IPS DF 6.9 (cell line): Measurements from ENCODE around the gene CIAPIN1.

Experiments
- DNase-seq: peaks from one replicate; pipeline ENCODE4 v3.0.0-alpha.2; 2013; ENCODE audit warnings: low read depth, low spot score
- H3K27ac ChIP-seq: one replicate; pipeline ENCODE4 v1.5.1; 2013; ENCODE audit warnings: low read length, control low read depth
- H3K27me3 ChIP-seq: 2 replicates; pipeline ENCODE4 v1.6.1; 2013; ENCODE audit warnings: mild to moderate bottlenecking, low read length; ENCODE audit not compliant: control insufficient read depth, insufficient read depth
- H3K36me3 ChIP-seq: 2 replicates; pipeline ENCODE4 v1.6.1; 2013; ENCODE audit warnings: low read length; ENCODE audit not compliant: control insufficient read depth, insufficient read depth
- H3K4me1 ChIP-seq: 2 replicates; pipeline ENCODE4 v1.6.1; 2013; ENCODE audit warnings: low read length; ENCODE audit not compliant: control insufficient read depth, insufficient read depth
- H3K4me3 ChIP-seq: 2 replicates; pipeline ENCODE4 v1.5.1; 2013; ENCODE audit warnings: mild to moderate bottlenecking, low read length
- H3K9me3 ChIP-seq: 2 replicates; pipeline ENCODE4 v1.6.1; 2013; ENCODE audit warnings: low read length, inconsistent platforms; ENCODE audit not compliant: control insufficient read depth, insufficient read depth
- WGBS: extraction: QIAGEN DNeasy Blood & Tissue Kit; methylation state at CpG from one replicate; pipeline ENCODE4 v1.1.7; 2013; ENCODE audit warnings: mixed read lengths, missing lambda C conversion rate; ENCODE audit not compliant: insufficient read length, insufficient coverage; 5-methylcytosine and 5-hydroxymethylcytosine counted together

Gene CIAPIN1

DNA sequence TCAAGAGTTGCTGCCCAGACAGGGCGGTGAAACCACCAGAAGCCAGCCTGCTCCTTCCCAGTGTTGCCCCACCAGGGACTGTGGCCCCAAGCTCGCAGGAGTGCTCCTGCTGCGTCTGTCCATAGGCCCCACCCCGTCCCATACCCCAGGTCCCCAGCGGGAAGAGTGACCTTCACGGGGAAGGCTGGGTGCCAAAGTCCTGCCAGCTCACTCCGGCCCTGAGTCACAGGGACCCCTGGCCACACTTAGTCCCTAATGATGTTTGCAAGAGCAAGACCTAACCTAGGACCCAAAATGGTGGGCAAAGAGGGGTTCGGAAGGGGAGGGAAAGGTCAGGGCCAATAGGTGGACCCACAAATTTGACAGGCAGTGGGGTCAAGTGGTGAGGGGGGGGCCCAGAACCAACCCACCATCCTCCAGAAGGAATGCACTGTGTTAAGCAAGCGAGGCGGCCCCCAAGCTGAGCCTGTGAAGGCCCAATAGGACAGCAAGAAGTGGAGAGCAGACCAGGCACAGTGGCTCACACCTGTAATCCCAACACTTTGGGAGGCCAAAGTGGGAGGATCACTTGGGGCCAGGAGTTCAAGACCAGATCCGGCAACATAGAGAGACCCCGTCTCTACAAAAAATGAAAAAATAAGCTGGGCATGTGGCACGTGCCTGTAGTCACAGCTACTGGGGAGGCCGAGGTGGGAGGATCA lies 35.8 kb upstream of the CIAPIN1 start:
- no peak overlapping the region for H3K4me3 ChIP-seq
- no peak overlapping the region for H3K27ac ChIP-seq
- WGBS = no CpG with 5 or more reads among the region's 14 CpGs

DNA sequence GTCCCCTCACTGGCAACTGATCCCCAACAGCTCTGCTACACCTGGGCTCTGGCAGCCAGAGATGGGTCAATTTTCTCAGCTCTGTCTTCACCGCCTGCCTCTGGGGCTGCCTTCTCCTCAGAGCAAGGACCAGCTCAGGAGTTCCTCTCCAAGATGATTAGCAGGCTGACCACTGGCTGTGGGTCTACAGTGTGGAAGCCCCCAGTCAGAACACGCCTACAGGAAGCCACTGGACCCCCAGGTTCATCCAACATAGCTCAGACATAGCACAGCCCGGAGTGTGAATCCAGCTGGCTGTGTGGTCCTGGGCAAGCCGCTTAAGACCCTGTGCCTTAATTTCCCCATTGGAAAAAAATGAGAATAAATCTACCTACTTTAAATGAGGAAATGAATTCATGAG lies 34.2 kb upstream of the CIAPIN1 start:
- no CpG with 5 or more reads among the region's 4 CpGs for WGBS
- Histone ChIP-seq H3K36me3 (no peaks in the 10 kb centered on the region), H3K4me1 (peaks cover 19% of the 10 kb centered on the region), H3K4me3 (no peak overlapping the region), H3K27ac (no peak overlapping the region), H3K27me3 (no peaks in the 10 kb centered on the region), H3K9me3 (no peaks in the 10 kb centered on the region)
- no peak for DNase-seq

More for the DNA sequence above, 35.8 kb upstream of the CIAPIN1 start:
- H3K36me3 ChIP-seq = no peaks in the 10 kb centered on the region
- H3K4me1 ChIP-seq = peaks cover 17% of the 10 kb centered on the region
- H3K27me3 ChIP-seq = no peaks in the 10 kb centered on the region
- no peak for DNase-seq
- H3K9me3 ChIP-seq = no peaks in the 10 kb centered on the region

DNA sequence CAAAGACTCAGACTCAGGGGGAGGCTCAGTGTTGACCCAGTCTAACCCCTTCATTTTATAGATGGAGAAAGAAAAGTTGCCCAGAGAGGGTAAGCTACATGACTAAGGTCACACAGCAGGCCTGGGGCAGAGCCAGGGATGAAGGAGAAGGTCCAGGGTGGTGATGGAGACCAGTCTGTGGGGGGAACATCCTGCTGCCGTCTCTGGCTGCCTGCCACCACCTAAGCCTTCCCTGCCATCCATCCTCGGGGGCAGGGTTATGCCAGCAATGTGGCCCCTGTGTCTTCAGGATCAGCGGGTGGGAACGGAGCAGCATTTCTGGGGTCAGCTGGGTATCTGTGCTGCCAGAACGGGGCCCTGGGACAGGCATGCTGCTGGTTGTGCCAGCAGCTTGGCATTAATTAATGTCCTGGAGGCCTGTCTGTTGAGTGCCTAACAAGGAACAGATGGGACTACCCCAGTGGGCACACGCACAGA lies 33.6 kb upstream of the CIAPIN1 start:
- peaks cover 22% of the 10 kb centered on the region for H3K4me1 ChIP-seq
- no CpG with 5 or more reads among the region's 6 CpGs for WGBS
- no peak overlapping the region for H3K27ac ChIP-seq

DNA sequence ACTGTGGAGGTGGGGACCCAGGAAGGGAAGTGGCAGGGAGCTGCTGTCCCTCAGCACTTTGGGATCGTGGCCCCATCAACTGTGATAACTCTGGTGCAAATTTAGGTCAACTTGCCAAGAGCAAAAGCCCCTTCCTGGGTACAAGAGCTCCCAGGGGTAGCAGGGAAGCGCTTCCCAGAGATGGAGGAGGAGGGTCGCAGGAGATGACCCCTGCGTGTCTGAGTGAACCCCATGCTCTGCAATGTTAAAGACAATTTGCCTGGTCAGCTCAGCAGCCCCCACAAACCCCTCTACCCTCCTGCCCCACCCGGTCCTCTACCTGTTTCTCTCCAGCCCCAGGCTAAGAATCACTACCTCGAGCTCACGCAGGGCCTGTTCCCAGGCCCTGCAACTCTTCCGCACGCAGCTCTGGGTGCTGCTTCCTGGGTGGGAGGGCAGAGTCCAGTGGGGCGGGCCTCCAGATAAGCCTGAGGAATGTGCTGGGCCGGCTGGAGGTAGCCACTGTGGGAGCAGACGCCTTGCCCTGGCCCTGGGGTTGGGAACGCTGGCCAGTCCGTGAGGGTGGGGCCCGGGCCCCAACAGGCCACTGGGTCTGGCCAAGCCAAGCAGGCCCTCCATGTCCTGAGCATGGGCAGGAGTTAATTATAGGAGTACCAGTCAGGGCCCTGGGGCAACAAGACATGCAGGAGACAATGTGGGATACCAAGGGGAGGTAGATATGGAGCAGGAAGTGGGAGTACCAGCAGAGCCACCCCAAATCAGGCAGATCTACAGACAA lies 33.0 kb upstream of the CIAPIN1 start:
- no peak overlapping the region; the same call in 1 of the 2 replicates for H3K4me3 ChIP-seq
- no peak overlapping the region for H3K27ac ChIP-seq
- no peaks in the 10 kb centered on the region for H3K27me3 ChIP-seq
- no peak for DNase-seq
- no CpG with 5 or more reads among the region's 15 CpGs for WGBS
- H3K4me1 ChIP-seq = peaks cover 18% of the 10 kb centered on the region
- no peaks in the 10 kb centered on the region for H3K9me3 ChIP-seq
- H3K36me3 ChIP-seq = no peaks in the 10 kb centered on the region

More for the DNA sequence above, 33.6 kb upstream of the CIAPIN1 start:
- no peaks in the 10 kb centered on the region for H3K36me3 ChIP-seq
- DNase-seq = no peak
- no peaks in the 10 kb centered on the region for H3K27me3 ChIP-seq
- H3K4me3 ChIP-seq = no peak overlapping the region
- H3K9me3 ChIP-seq = no peaks in the 10 kb centered on the region

DNA sequence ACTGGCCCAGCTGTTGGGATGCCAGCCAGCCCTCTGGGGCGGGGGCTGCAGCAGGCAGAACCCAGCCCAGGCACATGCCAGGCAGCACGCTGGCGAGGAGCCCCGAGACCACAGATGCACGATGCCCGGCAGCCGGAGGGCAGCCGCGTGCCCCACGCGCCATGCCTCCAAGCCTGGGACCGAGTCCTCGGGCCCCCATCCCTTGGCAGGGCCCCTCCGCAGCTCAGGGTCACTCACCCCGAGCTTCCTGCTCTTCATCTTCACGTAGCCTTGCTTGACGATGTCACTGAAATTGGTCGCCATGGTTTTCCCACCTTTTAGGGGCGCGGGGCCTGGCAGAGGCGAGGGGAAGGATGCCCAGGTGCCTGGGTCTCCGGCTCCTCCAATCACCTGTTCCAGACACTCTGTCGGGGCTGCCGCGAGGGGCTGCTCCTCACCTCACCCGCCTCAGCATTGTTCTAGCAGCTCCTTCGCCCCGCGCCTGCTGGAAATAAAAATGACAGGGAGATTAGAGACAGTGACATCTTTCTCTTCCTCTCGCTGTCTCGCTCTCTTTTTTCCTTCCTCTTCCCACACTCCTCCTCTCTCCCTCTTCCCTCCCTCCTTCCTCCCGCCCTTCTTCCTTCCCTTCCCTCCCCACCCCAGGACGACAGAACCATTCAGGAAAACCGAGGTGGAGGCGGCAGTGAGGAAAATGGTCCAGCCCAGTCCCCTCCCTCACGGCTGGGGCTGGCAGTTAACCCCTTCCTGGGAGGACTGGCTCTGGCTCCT lies 32.2 kb upstream of the CIAPIN1 start:
- Histone ChIP-seq H3K9me3 (no peaks in the 10 kb centered on the region), H3K27me3 (no peaks in the 10 kb centered on the region), H3K36me3 (no peaks in the 10 kb centered on the region), H3K27ac (no peak overlapping the region), H3K4me3 (peak overlapping the region; percentile 40; the same call in 1 of the 2 replicates), H3K4me1 (peaks cover 18% of the 10 kb centered on the region)
- WGBS = no CpG with 5 or more reads among the region's 36 CpGs
- DNase-seq = peak; percentile 72

DNA sequence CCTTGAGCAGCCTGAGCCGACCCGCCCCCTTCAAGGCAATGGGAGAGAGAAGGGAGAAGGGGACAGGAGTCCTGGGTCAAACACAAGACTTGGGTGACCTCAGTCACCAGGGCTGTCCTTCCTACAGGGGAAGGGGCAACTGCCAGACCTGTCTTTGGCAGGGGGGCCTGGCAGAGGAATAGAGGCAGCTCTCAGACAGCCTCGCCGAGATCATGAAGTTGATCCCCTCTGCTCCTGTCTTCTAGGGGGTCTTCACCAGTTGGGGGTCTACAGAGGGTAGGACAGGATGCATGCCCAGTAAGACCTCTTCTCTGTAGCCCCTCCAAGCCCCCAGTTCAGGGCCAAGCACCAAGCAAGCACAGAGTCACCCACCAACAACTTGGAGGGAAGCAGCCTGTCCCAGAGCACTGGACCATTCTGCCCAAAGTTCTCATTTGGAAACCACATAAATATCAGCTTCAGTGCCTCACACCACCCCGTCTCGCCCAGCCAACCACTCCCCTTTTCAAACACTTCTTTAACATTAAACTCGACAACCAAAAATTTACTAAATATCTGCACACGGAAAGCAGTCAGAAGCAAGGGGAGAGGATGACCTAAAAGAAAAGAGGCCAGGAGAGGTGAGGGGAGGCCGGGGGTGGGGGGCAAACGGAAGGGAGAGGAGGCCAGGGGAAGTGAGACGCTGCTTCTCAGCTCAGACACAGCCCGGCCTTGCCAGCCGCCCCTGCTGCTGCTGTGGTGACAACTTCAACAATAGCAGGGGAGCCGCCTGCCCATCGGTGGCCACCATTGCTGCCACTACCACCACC lies 31.4 kb upstream of the CIAPIN1 start:
- no peak overlapping the region for H3K27ac ChIP-seq
- H3K4me1 ChIP-seq = peaks cover 18% of the 10 kb centered on the region
- WGBS = 100% methylated on average over 4 of the region's 15 CpGs
- DNase-seq = no peak
- peak overlapping the region; percentile 40; the same call in 1 of the 2 replicates for H3K4me3 ChIP-seq
- no peaks in the 10 kb centered on the region for H3K27me3 ChIP-seq
- 0 out of 2 replicates have a peak, but pooled peaks cover 4% of the 10 kb centered on the region for H3K36me3 ChIP-seq
- H3K9me3 ChIP-seq = no peaks in the 10 kb centered on the region

DNA sequence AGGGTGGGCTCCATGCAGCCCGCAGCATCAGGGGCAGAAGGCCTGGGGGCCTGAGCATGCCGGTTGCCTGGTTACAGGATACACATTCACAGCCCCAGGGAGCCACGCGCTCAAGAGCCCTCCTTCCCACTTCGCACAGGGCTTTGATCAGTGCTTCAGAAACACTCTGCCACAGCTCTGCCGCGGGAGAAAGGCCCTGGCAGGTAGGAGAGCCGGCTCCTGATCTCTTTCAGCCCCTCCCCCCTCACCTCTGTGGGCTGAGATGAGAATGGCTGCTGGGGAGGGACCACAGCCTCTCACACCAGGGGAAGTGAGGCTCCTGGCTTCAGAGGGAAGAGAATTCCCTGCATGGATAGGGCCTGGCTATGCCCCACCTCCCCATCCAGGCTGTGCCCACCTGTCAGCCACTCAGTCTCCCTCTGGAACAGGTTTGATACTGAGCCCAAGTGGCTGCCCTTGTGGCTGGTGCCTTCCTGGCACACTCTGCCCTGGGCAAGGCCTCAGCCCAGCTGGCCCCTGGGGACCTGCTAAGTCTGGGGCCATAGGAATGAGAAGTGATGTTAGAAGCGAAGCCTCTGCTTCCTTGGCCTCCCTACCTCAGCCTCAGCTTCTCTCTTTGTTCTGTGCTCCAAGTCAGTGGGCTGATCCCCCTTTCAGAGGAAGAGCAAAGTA lies 30.5 kb upstream of the CIAPIN1 start:
- DNase-seq = no peak
- H3K4me3 ChIP-seq = no peak overlapping the region
- H3K9me3 ChIP-seq = no peaks in the 10 kb centered on the region
- no CpG with 5 or more reads among the region's 9 CpGs for WGBS
- no peak overlapping the region for H3K27ac ChIP-seq
- no peaks in the 10 kb centered on the region for H3K27me3 ChIP-seq
- 0 out of 2 replicates have a peak, but pooled peaks cover 6% of the 10 kb centered on the region for H3K36me3 ChIP-seq
- peaks cover 17% of the 10 kb centered on the region for H3K4me1 ChIP-seq

DNA sequence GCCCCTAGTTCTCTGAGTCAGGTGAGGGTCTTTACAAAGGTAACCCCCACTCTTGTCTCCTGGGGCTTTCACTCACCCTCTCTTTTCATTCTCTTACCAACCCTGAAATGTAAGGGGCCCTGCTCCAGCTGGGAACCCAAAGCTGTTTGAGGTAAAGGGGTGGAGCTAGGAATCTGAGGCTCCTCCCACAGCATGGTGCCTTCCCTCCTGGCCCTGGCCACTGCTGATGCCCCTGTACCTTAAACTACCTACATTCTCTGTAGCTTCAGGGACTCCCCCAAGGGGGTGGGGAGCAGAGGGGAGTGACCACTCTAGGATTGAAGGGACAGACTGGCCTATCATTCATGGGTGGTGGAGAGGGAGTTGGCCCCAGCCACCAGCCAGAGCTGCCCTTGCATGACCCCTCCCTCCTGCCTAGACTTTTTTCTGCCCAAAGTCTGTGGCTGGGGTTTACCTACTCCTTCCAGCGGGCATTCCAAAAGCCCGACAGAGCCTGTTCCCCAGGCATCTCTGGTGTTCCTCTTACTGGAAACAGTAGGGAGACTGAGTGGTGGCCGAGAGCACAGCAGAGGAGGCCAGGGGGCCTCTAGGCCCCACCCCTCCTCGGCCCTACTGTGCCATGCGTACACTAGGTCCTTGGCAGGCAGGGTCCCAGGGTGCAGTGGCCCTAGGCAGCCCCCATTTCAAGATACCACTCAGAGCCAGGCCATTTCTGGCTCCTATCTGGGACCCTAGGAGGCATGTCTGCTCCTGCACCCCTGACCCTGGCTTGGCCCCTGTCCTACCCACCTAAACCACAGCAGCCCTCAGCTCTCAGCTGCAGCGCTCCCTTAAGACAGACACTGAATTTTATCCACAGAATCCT lies 29.6 kb upstream of the CIAPIN1 start:
- 0 out of 2 replicates have a peak, but pooled peaks cover 6% of the 10 kb centered on the region for H3K36me3 ChIP-seq
- H3K27me3 ChIP-seq = no peaks in the 10 kb centered on the region
- no peaks in the 10 kb centered on the region for H3K9me3 ChIP-seq
- H3K27ac ChIP-seq = no peak overlapping the region
- no CpG with 5 or more reads among the region's 6 CpGs for WGBS
- no peak for DNase-seq
- no peak overlapping the region for H3K4me3 ChIP-seq
- H3K4me1 ChIP-seq = peaks cover 19% of the 10 kb centered on the region
